Spleen (tissue), 11 donors: Measurements from ENCODE around the gene UPK3BL1. TPM values are rescaled to one million over a fixed set of nuclear protein-coding genes. Genes with fewer than 3 reads are reported as not detected.
A peak's percentile ranks its signal among the peaks of the same experiment; 100 is the strongest.
"Not testable (repeated sequence)": the region's sequence is repeated elsewhere in the genome, so short reads cannot be mapped to it uniquely, and the experiment has no call there.

Source experiments
- DNase-seq: peaks from one replicate; pipeline ENCODE4 v3.0.0-alpha.2; 2020
- H3K27ac ChIP-seq, 8 donors: fragments of 200-600 bp; sonication (generic) in 7 of 8; 1 replicate in 4 of 8; 2 replicates in 4 of 8; pipeline versions ENCODE4 v1.5.0 to v1.8.0; 2016 to 2021; ENCODE audit warnings: inconsistent platforms in 4 of 8, mild to moderate bottlenecking in 4 of 8, moderate library complexity in 1 of 8
- H3K27me3 ChIP-seq, 7 donors: fragments of 200-600 bp; sonication (generic) in 6 of 7; replicated peaks in 1 of 7; 1 replicate in 4 of 7; 2 replicates in 3 of 7; pipeline versions ENCODE4 v1.5.0 to v1.8.0; 2016 to 2021; ENCODE audit warnings: inconsistent platforms in 3 of 7, mild to moderate bottlenecking in 1 of 7
- H3K36me3 ChIP-seq, 6 donors: fragments of 200-600 bp; sonication (generic) in 5 of 6; 1 replicate in 4 of 6; 2 replicates in 2 of 6; pipeline versions ENCODE4 v1.5.0 to v1.8.0; 2016 to 2021; ENCODE audit warnings: inconsistent platforms in 2 of 6
- H3K4me1 ChIP-seq, 6 donors: fragments of 200-600 bp; sonication (generic) in 5 of 6; 1 replicate in 3 of 6; 2 replicates in 3 of 6; pipeline versions ENCODE4 v1.5.0 to v1.8.0; 2016 to 2021; ENCODE audit warnings: inconsistent platforms in 3 of 6
- H3K4me3 ChIP-seq, 8 donors: fragments of 200-600 bp; sonication (generic) in 7 of 8; 1 replicate in 4 of 8; 2 replicates in 4 of 8; pipeline versions ENCODE4 v1.5.0 to v1.8.0; 2016 to 2021; ENCODE audit warnings: inconsistent platforms in 4 of 8, mild to moderate bottlenecking in 4 of 8, moderate library complexity in 2 of 8
- H3K9me3 ChIP-seq, 8 donors: fragments of 200-600 bp; sonication (generic) in 7 of 8; 1 replicate in 4 of 8; 2 replicates in 4 of 8; pipeline versions ENCODE4 v1.5.0 to v1.8.0; 2016 to 2021; ENCODE audit warnings: inconsistent platforms in 4 of 8
- WGBS, 5 donors: extraction: QIAGEN DNeasy Blood & Tissue Kit in 3 of 5; methylation state at CpG; one replicate each; pipeline versions ENCODE4 v1.1.5 to v1.1.7; 2013 to 2018; 5-methylcytosine and 5-hydroxymethylcytosine counted together
- intact Hi-C: fragments of 100-400 bp; cut with DNase I; formaldehyde crosslinking; loops from one replicate; pipeline ENCODE4 v1.15.0; 2023; ENCODE audit warnings: low total_unique reads
- polyA plus RNA-seq, 3 donors: library from polyadenylated mRNA; stranded (reverse); fragments of 200-250 nt; gene quantifications; one replicate each; pipeline ENCODE4 v1.2.1, GENCODE V29; 2013
- total RNA-seq, 7 donors: library from RNA; depleted of rRNA in 3 of 7; stranded (reverse); fragments of >200 nt in 3 of 7; fragmentation: NEBNext Ultra II Directional in 4 of 7; extraction: Animal tissue kit (Norgen Biotek cat#: 25700) in 4 of 7; gene quantifications; one replicate each; pipeline versions ENCODE4 v1.1.0 to v1.2.1, GENCODE V29; 2016 to 2021
- donor health status: healthy with polysubstance abuse.
- donor health status: DM: no; HTN: no; CAD: no; lungs with moderate emphysema.
- donor health status: DM: no; HTN: no; CAD: no.
- donor health status: Bipolar disorder and iron deficiency.
- donor health status: healthy.
- donor health status: DM: no; HTN: no; CAD: no.
- donor health status: DM: yes; HTN: yes; CAD: no.

UPK3BL1 gene
- total and polyA plus RNA-seq, 10 donors: 18.5 to 206 (median 48.4) TPM

DNA sequence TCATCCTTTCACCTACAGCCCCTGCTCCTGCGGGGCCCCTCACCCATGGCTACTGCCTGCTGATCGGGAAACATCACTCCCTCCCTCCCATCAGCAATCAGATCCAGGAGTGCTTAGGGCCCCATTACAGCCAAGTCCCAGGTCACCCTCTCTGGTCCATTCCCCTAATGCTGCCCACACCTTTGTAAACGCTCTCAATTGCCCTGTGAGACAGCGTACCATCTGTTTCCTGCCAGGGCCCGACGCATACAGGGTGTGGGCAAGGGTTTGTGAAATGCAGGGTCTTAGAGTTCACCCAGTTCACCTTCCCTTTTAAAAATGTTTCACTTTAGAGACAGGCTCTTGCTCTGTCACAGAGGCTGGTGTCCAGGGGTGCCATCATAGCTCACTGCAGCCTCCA, 8.3 kb downstream of the UPK3BL1 start:
- H3K36me3 ChIP-seq, H3K27me3 ChIP-seq, intact Hi-C loops, DNase-seq, H3K4me3 ChIP-seq, H3K9me3 ChIP-seq, H3K4me1 ChIP-seq, H3K27ac ChIP-seq: not testable (repeated sequence)
- 33 to 63% (median 47%) methylated on average over 1 to 2 of the region's 6 CpGs for WGBS, 5 donors

- DNase-seq: peak; percentile 30
- H3K27me3 ChIP-seq, H3K4me1 ChIP-seq, H3K27ac ChIP-seq, H3K9me3 ChIP-seq, H3K4me3 ChIP-seq, H3K36me3 ChIP-seq, intact Hi-C loops: not testable (repeated sequence)
- WGBS, 5 donors: 63 to 90% (median 73%) methylated on average over 2 to 4 of the region's 9 CpGs; no CpG with 5 or more reads in 1 of the 5 donors
Observed at GRCh38 chr7:102630622-102631021, 12.0 kb downstream of the UPK3BL1 start.

GRCh38 chr7:102627271-102627904, 15.2 kb downstream of the UPK3BL1 start:
- intact Hi-C loops, H3K9me3 ChIP-seq, H3K36me3 ChIP-seq, DNase-seq, H3K4me1 ChIP-seq, H3K27me3 ChIP-seq, H3K27ac ChIP-seq, H3K4me3 ChIP-seq: not testable (repeated sequence)
- WGBS, 5 donors: no CpG with 5 or more reads among the region's 8 CpGs

- H3K27ac ChIP-seq, DNase-seq, H3K4me1 ChIP-seq, H3K9me3 ChIP-seq, intact Hi-C loops, H3K4me3 ChIP-seq, H3K27me3 ChIP-seq, H3K36me3 ChIP-seq: not testable (repeated sequence)
- WGBS, 5 donors: 64 to 93% (median 87%) methylated on average over 2 to 3 of the region's 8 CpGs
Observed at GRCh38 chr7:102618122-102618521, 24.5 kb downstream of the UPK3BL1 start.

DNA sequence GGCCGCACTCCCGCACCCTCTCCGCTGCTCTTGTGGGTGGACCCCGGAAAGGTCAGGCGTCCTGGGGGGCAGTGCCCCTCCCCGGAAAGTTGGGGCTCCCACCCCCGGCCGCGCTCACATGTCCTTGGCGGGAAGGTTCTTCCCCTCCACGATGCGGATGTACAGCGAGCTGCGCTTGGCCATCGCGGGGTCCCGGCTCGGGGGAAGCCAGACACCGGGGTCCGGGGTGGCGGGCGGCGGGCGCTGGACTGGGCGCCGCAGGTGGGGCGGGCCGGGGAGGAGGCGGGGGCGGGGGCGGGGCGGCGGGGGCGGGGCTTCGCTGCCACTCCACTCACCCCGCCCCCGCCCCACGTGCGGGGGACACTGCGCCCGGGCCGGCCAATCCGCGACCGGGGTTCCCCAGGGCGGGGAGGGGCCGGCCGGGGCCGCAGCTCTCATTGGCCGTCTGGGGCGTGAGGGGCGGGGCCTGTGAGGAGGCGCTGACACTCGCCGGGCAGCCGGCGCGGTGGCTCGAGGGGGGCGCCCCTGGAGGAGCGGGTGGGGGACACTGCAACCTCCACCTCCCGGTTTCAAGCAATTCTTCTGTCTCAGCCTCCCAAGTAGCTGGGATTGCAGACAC, 26.0 kb downstream of the UPK3BL1 start, which contains the start of gene RASA4:
RASA4 (minus strand) TSS at position 250 of the 619 bp plus-strand sequence; CDS start at position 183, 67 bp downstream.
- intact Hi-C loops, H3K4me1 ChIP-seq, H3K9me3 ChIP-seq, H3K27me3 ChIP-seq, H3K36me3 ChIP-seq, H3K27ac ChIP-seq: not testable (repeated sequence)
- DNase-seq: peak; percentile 90
- 0 to 1% (median 0%) methylated on average over 16 to 24 of the region's 62 CpGs; no CpG with 5 or more reads in 1 of the 5 donors for WGBS, 5 donors
- H3K4me3 ChIP-seq: peak within 1 kb of the TSS in 6 of 8 donors; percentile 35 to 63 (median 44)

DNA sequence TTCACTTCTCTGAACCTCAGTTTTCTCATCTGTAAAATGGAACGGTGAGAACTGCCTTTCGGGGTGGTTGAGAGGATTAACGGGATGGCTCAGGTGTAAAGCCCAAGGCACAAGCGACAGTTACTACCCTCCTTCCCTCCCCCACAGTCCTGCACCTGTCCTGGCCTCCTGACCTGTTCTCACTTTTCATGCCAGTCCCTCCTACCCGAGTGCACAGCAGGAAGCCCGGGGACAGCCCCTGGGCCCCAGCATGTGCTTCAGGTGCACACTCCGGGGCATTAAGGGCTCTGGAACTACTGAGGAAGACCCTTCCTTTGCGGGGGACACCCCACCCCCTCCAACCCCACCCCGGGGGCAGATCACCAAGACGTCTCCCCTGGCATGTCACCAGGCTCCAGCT, 26.7 kb downstream of the UPK3BL1 start:
- H3K4me1 ChIP-seq, H3K36me3 ChIP-seq, H3K27ac ChIP-seq, intact Hi-C loops, H3K4me3 ChIP-seq, H3K9me3 ChIP-seq, DNase-seq, H3K27me3 ChIP-seq: not testable (repeated sequence)
- WGBS, 5 donors: no CpG with 5 or more reads among the region's 10 CpGs

GRCh38 chr7:102614873-102615272, 27.7 kb downstream of the UPK3BL1 start:
- H3K4me1 ChIP-seq, H3K9me3 ChIP-seq, H3K27me3 ChIP-seq, intact Hi-C loops, DNase-seq, H3K36me3 ChIP-seq, H3K27ac ChIP-seq, H3K4me3 ChIP-seq: not testable (repeated sequence)
- WGBS, 5 donors: no CpG with 5 or more reads among the region's 3 CpGs

DNA sequence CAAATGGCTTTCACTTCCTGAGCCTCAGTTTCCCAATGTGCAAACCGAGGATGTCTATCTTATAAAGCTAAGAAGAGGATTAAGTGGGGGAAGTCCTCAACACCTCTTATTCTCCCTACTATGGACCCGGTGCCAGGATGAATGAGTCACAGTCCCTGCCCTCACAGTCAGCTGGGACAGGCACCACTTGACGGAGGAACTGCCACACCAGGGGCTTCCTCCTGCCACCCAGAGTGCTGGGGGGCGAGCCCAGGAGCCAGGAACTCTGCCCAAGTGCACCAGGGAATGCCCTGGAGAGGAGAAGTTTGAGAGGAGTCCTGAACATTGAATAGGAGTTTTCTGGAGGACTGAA, 28.3 kb downstream of the UPK3BL1 start:
- DNase-seq, H3K36me3 ChIP-seq, H3K4me1 ChIP-seq, H3K4me3 ChIP-seq, intact Hi-C loops, H3K9me3 ChIP-seq, H3K27me3 ChIP-seq, H3K27ac ChIP-seq: not testable (repeated sequence)
- no CpG with 5 or more reads among the region's 4 CpGs for WGBS, 5 donors

DNA sequence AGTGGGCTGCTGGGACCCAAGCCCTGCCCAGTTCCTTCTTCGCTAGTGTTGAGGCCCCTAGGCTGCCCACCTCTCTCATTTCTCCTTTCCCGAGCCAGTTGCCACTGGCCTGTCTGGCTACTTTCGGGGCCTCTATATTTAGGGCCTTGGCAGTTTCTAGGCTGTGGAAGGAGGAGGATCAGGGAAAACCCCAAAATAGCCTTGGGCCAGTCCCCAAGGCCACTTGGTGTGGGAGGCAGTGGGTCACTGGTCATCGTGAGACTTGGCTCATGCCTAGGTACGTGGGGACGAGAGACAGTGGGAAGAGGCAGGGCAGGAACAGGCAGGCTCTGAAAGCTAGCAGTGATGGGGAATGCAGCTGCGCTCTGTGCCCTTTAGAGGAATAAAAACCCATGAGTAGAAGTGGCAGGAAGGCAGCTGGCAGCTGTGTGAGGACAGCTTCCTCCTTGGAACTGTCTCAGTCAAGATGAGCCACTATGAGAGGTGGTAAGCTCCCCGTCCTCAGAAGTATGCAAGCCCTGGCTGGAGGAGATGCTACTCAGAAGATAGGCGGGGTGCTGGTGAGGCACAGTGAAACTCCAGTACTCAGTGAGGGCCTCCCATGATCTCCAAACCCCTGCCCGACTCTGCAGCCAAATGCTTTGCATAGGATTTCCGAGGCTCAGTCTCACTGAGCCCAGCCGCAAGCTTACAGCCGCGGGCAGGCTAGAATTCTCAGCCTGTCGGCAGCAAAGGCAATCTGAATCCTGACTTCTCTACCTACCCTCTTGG, 28.8 kb downstream of the UPK3BL1 start:
- H3K9me3 ChIP-seq, H3K36me3 ChIP-seq, H3K4me1 ChIP-seq, H3K4me3 ChIP-seq, intact Hi-C loops, H3K27me3 ChIP-seq: not testable (repeated sequence)
- peak; percentile 27 for DNase-seq
- 41 to 58% (median 46%) methylated on average over 2 to 5 of the region's 15 CpGs; no CpG with 5 or more reads in 1 of the 5 donors for WGBS, 5 donors
- H3K27ac ChIP-seq: peak overlapping the region in 3 of 8 donors; percentile 34 to 60 (median 43)

DNA sequence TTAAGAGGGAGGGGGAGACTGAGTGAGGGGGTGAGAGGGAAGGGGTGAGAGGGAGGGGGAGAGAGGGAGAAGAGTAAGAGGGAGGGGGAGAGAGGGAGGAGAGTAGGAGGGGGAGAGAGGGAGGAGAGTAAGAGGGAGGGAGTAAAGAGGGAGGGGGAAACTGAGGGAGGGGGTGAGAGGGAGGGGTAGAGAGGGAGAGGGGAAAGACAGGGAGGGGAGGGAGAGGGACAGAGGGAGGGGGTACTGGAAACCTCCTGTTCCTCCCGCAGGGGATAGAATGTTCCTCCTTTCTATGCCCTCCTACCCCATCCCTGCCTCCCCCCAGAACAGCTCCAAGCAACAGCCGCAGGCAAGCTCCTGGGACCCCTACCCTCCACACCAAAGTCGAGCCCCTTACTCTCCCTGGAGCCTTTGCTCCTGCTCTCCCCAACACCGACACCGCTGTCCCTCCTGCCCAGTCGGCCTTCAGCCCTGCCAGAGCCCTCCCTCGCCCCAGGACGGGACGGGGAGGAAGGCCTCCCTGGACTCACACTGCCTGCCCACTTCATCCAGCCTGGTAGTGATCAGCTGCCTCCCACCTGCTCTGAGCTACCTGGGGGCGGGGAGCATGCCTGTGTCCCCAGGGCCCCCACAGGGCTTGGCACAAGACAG, 30.8 kb downstream of the UPK3BL1 start:
- DNase-seq: peak; percentile 79
- intact Hi-C loops, H3K36me3 ChIP-seq, H3K9me3 ChIP-seq, H3K27me3 ChIP-seq, H3K4me1 ChIP-seq: not testable (repeated sequence)
- WGBS, 5 donors: 18 to 48% (median 33%) methylated on average over 6 to 7 of the region's 10 CpGs
- Histone ChIP-seq H3K27ac (peak overlapping the region in 2 of 8 donors; percentile 37 to 69), H3K4me3 (peak overlapping the region in 1 of 8 donors; percentile 24)
